PC-9 (cell line): ENCODE data around the gene ELAC1.

Experiments
- EZH2 ChIP-seq: fragments of 200-600 bp; sonication (generic); IDR thresholded peaks from 2 replicates; pipeline ENCODE4 v1.8.0; 2017; ENCODE audit warnings: antibody characterized with exemption, low read depth
- TF ChIP-seq, protein P1 (sequence below): fragments of 200-600 bp; sonication (generic); conservative IDR thresholded peaks from 2 replicates; pipeline ENCODE4 v1.6.1; 2017; ENCODE audit warnings: mixed run types, antibody characterized with exemption, mild to moderate bottlenecking, moderate library complexity

DNA sequence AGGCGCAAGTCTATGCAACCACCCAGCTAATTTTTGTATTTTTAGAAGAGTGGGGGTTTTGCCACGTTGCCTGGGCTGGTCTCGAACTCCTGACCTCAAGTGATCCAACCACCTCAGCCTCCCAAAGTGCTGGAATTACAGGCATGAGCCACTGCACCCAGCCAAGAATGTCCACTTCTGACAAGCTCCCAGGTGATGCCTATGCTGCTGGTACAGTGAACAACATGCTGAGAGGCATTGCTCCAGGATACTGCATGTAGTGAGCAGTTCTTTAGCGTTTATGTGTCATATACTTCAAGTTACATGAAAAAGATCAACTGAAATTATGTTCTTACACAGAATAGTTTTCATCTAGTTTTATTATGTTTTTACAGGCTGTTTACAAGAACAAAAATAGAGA is 17.2 kb upstream of the ELAC1 start:
- TF ChIP-seq, protein P1, sequence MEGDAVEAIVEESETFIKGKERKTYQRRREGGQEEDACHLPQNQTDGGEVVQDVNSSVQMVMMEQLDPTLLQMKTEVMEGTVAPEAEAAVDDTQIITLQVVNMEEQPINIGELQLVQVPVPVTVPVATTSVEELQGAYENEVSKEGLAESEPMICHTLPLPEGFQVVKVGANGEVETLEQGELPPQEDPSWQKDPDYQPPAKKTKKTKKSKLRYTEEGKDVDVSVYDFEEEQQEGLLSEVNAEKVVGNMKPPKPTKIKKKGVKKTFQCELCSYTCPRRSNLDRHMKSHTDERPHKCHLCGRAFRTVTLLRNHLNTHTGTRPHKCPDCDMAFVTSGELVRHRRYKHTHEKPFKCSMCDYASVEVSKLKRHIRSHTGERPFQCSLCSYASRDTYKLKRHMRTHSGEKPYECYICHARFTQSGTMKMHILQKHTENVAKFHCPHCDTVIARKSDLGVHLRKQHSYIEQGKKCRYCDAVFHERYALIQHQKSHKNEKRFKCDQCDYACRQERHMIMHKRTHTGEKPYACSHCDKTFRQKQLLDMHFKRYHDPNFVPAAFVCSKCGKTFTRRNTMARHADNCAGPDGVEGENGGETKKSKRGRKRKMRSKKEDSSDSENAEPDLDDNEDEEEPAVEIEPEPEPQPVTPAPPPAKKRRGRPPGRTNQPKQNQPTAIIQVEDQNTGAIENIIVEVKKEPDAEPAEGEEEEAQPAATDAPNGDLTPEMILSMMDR, result no peak
- no peak for TF ChIP-seq EZH2
